Astrocyte (in vitro differentiated cells and primary cell): ENCODE results near the gene CLTC.

ENCODE experiments used
- EZH2 ChIP-seq: IDR thresholded peaks from 2 replicates; pipeline ENCODE4 v1.6.1; 2012; ENCODE audit warnings: mild to moderate bottlenecking, low read length, inconsistent platforms; ENCODE audit not compliant: insufficient read depth
- TF ChIP-seq, protein P1 (sequence below): IDR thresholded peaks from 2 replicates; pipeline ENCODE4 v1.5.1; 2011; ENCODE audit warnings: low read depth, mild to moderate bottlenecking, inconsistent platforms, low read length, moderate library complexity; ENCODE audit not compliant: insufficient read depth

GRCh38 chr17:59619035-59619297 lies 729 bp upstream of the CLTC start:
- TF ChIP-seq, protein P1, sequence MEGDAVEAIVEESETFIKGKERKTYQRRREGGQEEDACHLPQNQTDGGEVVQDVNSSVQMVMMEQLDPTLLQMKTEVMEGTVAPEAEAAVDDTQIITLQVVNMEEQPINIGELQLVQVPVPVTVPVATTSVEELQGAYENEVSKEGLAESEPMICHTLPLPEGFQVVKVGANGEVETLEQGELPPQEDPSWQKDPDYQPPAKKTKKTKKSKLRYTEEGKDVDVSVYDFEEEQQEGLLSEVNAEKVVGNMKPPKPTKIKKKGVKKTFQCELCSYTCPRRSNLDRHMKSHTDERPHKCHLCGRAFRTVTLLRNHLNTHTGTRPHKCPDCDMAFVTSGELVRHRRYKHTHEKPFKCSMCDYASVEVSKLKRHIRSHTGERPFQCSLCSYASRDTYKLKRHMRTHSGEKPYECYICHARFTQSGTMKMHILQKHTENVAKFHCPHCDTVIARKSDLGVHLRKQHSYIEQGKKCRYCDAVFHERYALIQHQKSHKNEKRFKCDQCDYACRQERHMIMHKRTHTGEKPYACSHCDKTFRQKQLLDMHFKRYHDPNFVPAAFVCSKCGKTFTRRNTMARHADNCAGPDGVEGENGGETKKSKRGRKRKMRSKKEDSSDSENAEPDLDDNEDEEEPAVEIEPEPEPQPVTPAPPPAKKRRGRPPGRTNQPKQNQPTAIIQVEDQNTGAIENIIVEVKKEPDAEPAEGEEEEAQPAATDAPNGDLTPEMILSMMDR: no peak
- TF ChIP-seq EZH2: no peak
